Ovary (tissue), 9 donors: ENCODE measurements around the gene ALKBH1. TPM values are rescaled to one million over a fixed set of nuclear protein-coding genes. Genes with fewer than 3 reads are reported as not detected.

Experiments
- DNase-seq, 5 donors: peaks; one replicate each; pipeline ENCODE4 v3.0.0-alpha.2; 2019 to 2020
- H3K27ac ChIP-seq, 2 donors: fragments of 200-600 bp; one replicate each; pipeline versions ENCODE4 v1.5.1 to v1.8.0; 2019 to 2022
- H3K27me3 ChIP-seq: fragments of 200-600 bp; one replicate; pipeline ENCODE4 v1.8.0; 2022
- H3K36me3 ChIP-seq: fragments of 200-600 bp; sonication (generic); one replicate; pipeline ENCODE4 v1.5.1; 2019
- H3K4me1 ChIP-seq: one replicate; pipeline ENCODE4 v1.8.1; 2013; ENCODE audit warnings: mild to moderate bottlenecking, moderate library complexity; ENCODE audit not compliant: insufficient read depth
- H3K4me3 ChIP-seq: fragments of 200-600 bp; sonication (generic); one replicate; pipeline ENCODE4 v1.5.1; 2017
- H3K9me3 ChIP-seq, 2 donors: fragments of 200-600 bp in 1 of 2; sonication (generic) in 1 of 2; one replicate each; pipeline versions ENCODE4 v1.5.1 to v1.8.1; 2013 to 2019; ENCODE audit warnings: mild to moderate bottlenecking in 1 of 2, moderate library complexity in 1 of 2
- CTCF ChIP-seq, 3 donors: fragments of 450-650 bp in 2 of 3; fragments of 200-600 bp in 1 of 3; IDR thresholded peaks; one replicate each; pipeline versions ENCODE4 v1.5.1 to v1.8.0; 2016 to 2022; ENCODE audit warnings: antibody characterized with exemption in 3 of 3, mild to moderate bottlenecking in 1 of 3
- EP300 ChIP-seq: sonication (generic); formaldehyde crosslinking; IDR thresholded peaks from one replicate; pipeline ENCODE4 v1.6.1; 2017; ENCODE audit warnings: antibody characterized with exemption
- POLR2A ChIP-seq: fragments of 450-650 bp; IDR thresholded peaks from one replicate; pipeline ENCODE4 v1.6.1; 2017; ENCODE audit warnings: antibody characterized with exemption, mild to moderate bottlenecking, moderate library complexity
- WGBS, 3 donors: extraction: QIAGEN DNeasy Blood & Tissue Kit in 1 of 3; methylation state at CpG; one replicate each; pipeline versions ENCODE4 v1.1.5 to v1.1.7; 2013 to 2017; 5-methylcytosine and 5-hydroxymethylcytosine counted together
- intact Hi-C, 4 donors: fragments of 100-400 bp; cut with DNase I; formaldehyde crosslinking; loops; one replicate each; pipeline versions ENCODE4 v1.11.0 to v1.15.1; 2022 to 2023
- polyA plus RNA-seq, 2 donors: library from polyadenylated mRNA; stranded (reverse); fragments of 200-250 nt in 1 of 2; fragments of 350-450 nt in 1 of 2; fragmentation: Illumina TruSeq in 1 of 2; extraction: RNeasy Lipid Tissue Mini Kit (QIAGEN cat#74804) in 1 of 2; gene quantifications; one replicate each; pipeline ENCODE4 v1.2.3, GENCODE V29; 2013 to 2014
- total RNA-seq, 7 donors: library from RNA; depleted of rRNA in 2 of 7; stranded (reverse); fragments of >200 nt in 2 of 7; fragmentation: NEBNext Ultra II Directional in 3 of 7; extraction: Animal tissue kit (Norgen Biotek cat#: 25700) in 3 of 7; gene quantifications; one replicate each; pipeline versions ENCODE4 v1.1.0 to v1.2.4, GENCODE V29; 2016 to 2023
- donor health status: DM: no; HTN: no; CAD: no; lungs with moderate emphysema.
- donor health status: DM: no; HTN: no; CAD: no.
- donor health status: Bipolar disorder and iron deficiency.
- donor health status: DM: yes; HTN: yes; CAD: no.
- donor health status: DM: no; HTN: no; CAD: no.
- donor health status: DM: yes; HTN: yes; CAD: no.

The ALKBH1 gene
- total and polyA plus RNA-seq, 9 donors = 8.4 to 13.3 (median 10.8) TPM

GRCh38 chr14:77722301-77722700 lies 14.5 kb upstream of the ALKBH1 start:
- no peaks in the 10 kb centered on the region for H3K27me3 ChIP-seq
- no peak overlapping the region for H3K4me3 ChIP-seq
- TF ChIP-seq EP300 (no peak), POLR2A (no peak), CTCF (IDR thresholded peaks at IDR 0.05) (no peak)
- no peaks in the 10 kb centered on the region for H3K4me1 ChIP-seq
- WGBS, 3 donors = 96 to 97% (median 96%) methylated on average over 3 of the region's 3 CpGs
- no peak for DNase-seq
- H3K36me3 ChIP-seq = no peaks in the 10 kb centered on the region
- no peaks in the 10 kb centered on the region for H3K9me3 ChIP-seq
- no peak overlapping the region for H3K27ac ChIP-seq
- intact Hi-C loops = no loop called here

GRCh38 chr14:77721437-77721836 lies 13.6 kb upstream of the ALKBH1 start:
- DNase-seq = no peak
- 90 to 91% (median 91%) methylated on average over 5 of the region's 5 CpGs for WGBS, 3 donors
- no peak overlapping the region for H3K27ac ChIP-seq
- no peak for TF ChIP-seq POLR2A
- TF ChIP-seq EP300 = no peak
- no peak for TF ChIP-seq CTCF (IDR thresholded peaks at IDR 0.05)
- H3K9me3 ChIP-seq = no peaks in the 10 kb centered on the region
- no peaks in the 10 kb centered on the region for H3K27me3 ChIP-seq
- no peaks in the 10 kb centered on the region for H3K36me3 ChIP-seq
- H3K4me1 ChIP-seq = no peaks in the 10 kb centered on the region
- intact Hi-C loops = no loop called here
- no peak overlapping the region for H3K4me3 ChIP-seq

GRCh38 chr14:77717608-77718305 lies 9.9 kb upstream of the ALKBH1 start:
- Histone ChIP-seq H3K4me1 (no peaks in the 10 kb centered on the region), H3K27me3 (no peaks in the 10 kb centered on the region), H3K4me3 (no peak overlapping the region), H3K9me3 (no peaks in the 10 kb centered on the region), H3K27ac (no peak overlapping the region), H3K36me3 (no peaks in the 10 kb centered on the region)
- intact Hi-C loops = no loop called here
- 75 to 76% (median 76%) methylated on average over 5 of the region's 5 CpGs for WGBS, 3 donors
- TF ChIP-seq CTCF (IDR thresholded peaks at IDR 0.05) (no peak), POLR2A (no peak)
- no peak for DNase-seq

- intact Hi-C loops = no loop called here
- Histone ChIP-seq H3K4me1 (no peaks in the 10 kb centered on the region), H3K27ac (no peak overlapping the region), H3K36me3 (no peaks in the 10 kb centered on the region), H3K27me3 (no peaks in the 10 kb centered on the region), H3K4me3 (no peak overlapping the region), H3K9me3 (no peaks in the 10 kb centered on the region)
- no peak for DNase-seq
- WGBS, 3 donors = 89 to 93% (median 91%) methylated on average over 6 of the region's 6 CpGs
- TF ChIP-seq EP300 = no peak
- TF ChIP-seq CTCF (IDR thresholded peaks at IDR 0.05) = no peak
- no peak for TF ChIP-seq POLR2A
Observed at GRCh38 chr14:77714926-77715325, 7.1 kb upstream of the ALKBH1 start.
